Measurements from ENCODE around the gene EDARADD. TPM values are rescaled to one million over a fixed set of nuclear protein-coding genes. Genes with fewer than 3 reads are reported as not detected.

The EDARADD gene
- total and polyA plus RNA-seq, 2 of the 13 experiments (the other 11 are each of a cell fraction or from before 2014, with no cell fraction given), result 0.03 TPM; not detected in 1

GRCh38 chr1:236522937-236523703, 129.0 kb downstream of the EDARADD start (continued):
- TF ChIP-seq ZNF589 (CRISPR knock-in tag; conservative IDR thresholded peaks at IDR 0.05) (no peak), ZNF562 (CRISPR knock-in tag; IDR thresholded peaks at IDR 0.05; ENCODE audit: borderline replicate concordance) (no peak), ZBTB7A (CRISPR knock-in tag; IDR thresholded peaks at IDR 0.05) (no peak), ZFP91 (CRISPR knock-in tag; IDR thresholded peaks at IDR 0.05; ENCODE audit: borderline replicate concordance) (no peak), NCOA5 (CRISPR knock-in tag; IDR thresholded peaks at IDR 0.05) (no peak), RORA (CRISPR knock-in tag; IDR thresholded peaks at IDR 0.05) (peak; percentile 24; the same call in 1 of the 2 replicates), MTERF4 (CRISPR knock-in tag; IDR thresholded peaks at IDR 0.05) (no peak), ZNF12 (CRISPR knock-in tag; IDR thresholded peaks at IDR 0.05) (no peak), ZNF770 (CRISPR knock-in tag; IDR thresholded peaks at IDR 0.05) (no peak), SCMH1 (CRISPR knock-in tag; IDR thresholded peaks at IDR 0.05; ENCODE audit: borderline replicate concordance) (no peak), GZF1 (CRISPR knock-in tag; IDR thresholded peaks at IDR 0.05) (peak; percentile 24; the same call in 1 of the 2 replicates), PAF1 (CRISPR knock-in tag; IDR thresholded peaks at IDR 0.05) (no peak), USF2 (IDR thresholded peaks at IDR 0.05; ENCODE audit: low read depth, low read length) (no peak), USF2 (CRISPR knock-in tag; IDR thresholded peaks at IDR 0.05; ENCODE audit: borderline replicate concordance) (no peak), ZFP36L2 (CRISPR knock-in tag; IDR thresholded peaks at IDR 0.05) (no peak), BHLHE40 (IDR thresholded peaks at IDR 0.05; ENCODE audit: low read length) (no peak), ZNF780A (CRISPR knock-in tag; IDR thresholded peaks at IDR 0.05) (no peak), E2F2 (CRISPR knock-in tag; IDR thresholded peaks at IDR 0.05; ENCODE audit: borderline replicate concordance) (no peak), SRSF9 (IDR thresholded peaks at IDR 0.05; ENCODE audit: borderline replicate concordance, insufficient read depth, low read depth, low read length, poor library complexity, severe bottlenecking) (no peak), ZFP1 (CRISPR knock-in tag; IDR thresholded peaks at IDR 0.05) (no peak), ATF5 (CRISPR knock-in tag; IDR thresholded peaks at IDR 0.05; ENCODE audit: low read depth) (no peak)

Data from HepG2 (cell line).